ENCODE results near the gene DNAH14. TPM values are rescaled to one million over a fixed set of nuclear protein-coding genes. Genes with fewer than 3 reads are reported as not detected.

DNAH14 gene
- total RNA-seq, 4 donors from 2014 or later, result 4.1 to 84.0 (median 11.4) TPM

DNA sequence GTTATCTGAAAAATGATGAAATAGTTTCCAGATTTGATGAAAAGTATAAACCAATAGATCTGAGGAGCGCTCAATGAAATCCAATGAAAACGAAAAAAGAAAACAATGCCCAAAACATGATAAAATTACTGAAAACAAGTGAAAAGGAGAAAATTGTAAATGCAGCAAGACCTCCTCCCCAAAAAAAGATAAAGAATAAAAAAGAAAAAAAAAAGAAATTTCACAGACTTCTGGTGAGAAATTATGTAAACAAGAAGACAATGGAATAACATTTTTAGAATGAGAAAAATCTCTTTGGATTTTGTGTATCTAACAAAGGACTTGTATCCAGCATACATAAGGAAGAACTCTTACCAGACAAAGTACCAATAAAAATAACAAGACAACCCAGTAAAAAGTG is 134.2 kb downstream of the DNAH14 start:
- intact Hi-C loops (cut with DNase I; ENCODE audit: low total_unique reads) (no loop called here), in situ Hi-C loops (cut with MboI; ENCODE audit: low pct_ligation_motif_present in 1 of 4, low pct_unique_long_range_greater_than_20kb in 1 of 4, low sequenced_read_pairs in 3 of 4) (no loop called here)
- H3K4me1 ChIP-seq, result no peaks in the 10 kb centered on the region
- peaks cover 8 to 9% of the 10 kb centered on the region in 2 donors for H3K9me3 ChIP-seq
- no peak for DNase-seq
- H3K4me3 ChIP-seq, result no peak overlapping the region
- no peaks in the 10 kb centered on the region for H3K27me3 ChIP-seq
- TF ChIP-seq, protein P1, sequence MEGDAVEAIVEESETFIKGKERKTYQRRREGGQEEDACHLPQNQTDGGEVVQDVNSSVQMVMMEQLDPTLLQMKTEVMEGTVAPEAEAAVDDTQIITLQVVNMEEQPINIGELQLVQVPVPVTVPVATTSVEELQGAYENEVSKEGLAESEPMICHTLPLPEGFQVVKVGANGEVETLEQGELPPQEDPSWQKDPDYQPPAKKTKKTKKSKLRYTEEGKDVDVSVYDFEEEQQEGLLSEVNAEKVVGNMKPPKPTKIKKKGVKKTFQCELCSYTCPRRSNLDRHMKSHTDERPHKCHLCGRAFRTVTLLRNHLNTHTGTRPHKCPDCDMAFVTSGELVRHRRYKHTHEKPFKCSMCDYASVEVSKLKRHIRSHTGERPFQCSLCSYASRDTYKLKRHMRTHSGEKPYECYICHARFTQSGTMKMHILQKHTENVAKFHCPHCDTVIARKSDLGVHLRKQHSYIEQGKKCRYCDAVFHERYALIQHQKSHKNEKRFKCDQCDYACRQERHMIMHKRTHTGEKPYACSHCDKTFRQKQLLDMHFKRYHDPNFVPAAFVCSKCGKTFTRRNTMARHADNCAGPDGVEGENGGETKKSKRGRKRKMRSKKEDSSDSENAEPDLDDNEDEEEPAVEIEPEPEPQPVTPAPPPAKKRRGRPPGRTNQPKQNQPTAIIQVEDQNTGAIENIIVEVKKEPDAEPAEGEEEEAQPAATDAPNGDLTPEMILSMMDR (IDR thresholded peaks at IDR 0.05), result no peak
- TF ChIP-seq POLR2A (IDR thresholded peaks at IDR 0.05) (no peak), POLR2AphosphoS5 (IDR thresholded peaks at IDR 0.05) (no peak), EP300 (IDR thresholded peaks at IDR 0.05; ENCODE audit: low read depth) (no peak)
- no peak overlapping the region for H3K27ac ChIP-seq
- 93 to 94% methylated on average over 2 of the region's 2 CpGs for WGBS, 2 donors (ENCODE audit: low coverage in 1 of 2)
- no peaks in the 10 kb centered on the region for H3K36me3 ChIP-seq

DNA sequence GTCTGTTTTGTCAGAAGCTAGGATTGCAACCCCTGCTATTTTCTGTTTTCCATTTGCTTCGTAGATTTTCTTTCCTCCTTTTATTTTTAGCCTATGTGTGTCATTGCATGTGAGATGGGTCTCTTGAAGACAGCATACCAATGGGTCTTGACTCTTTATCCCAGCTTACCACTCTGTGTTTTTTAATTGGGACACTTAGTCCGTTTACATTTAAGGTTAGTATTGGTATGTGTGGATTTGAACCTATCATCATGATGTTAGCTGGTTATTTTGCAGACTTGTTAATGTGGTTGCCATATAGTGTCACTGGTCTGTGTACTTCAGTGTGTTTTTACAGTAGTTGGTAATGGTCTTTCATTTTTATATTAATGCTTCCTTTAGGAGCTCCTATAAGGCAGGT is 141.5 kb downstream of the DNAH14 start:
- in situ Hi-C loops (cut with MboI; ENCODE audit: low pct_ligation_motif_present in 1 of 4, low pct_unique_long_range_greater_than_20kb in 1 of 4, low sequenced_read_pairs in 3 of 4), result no loop called here
- 40 to 59% methylated on average over 2 of the region's 2 CpGs for WGBS, 2 donors (ENCODE audit: low coverage in 1 of 2)
- DNase-seq, result no peak
- Histone ChIP-seq H3K27me3 (no peaks in the 10 kb centered on the region), H3K9me3 (peaks cover 8 to 11% of the 10 kb centered on the region in 2 donors), H3K27ac (no peak overlapping the region), H3K36me3 (no peaks in the 10 kb centered on the region), H3K4me1 (no peaks in the 10 kb centered on the region), H3K4me3 (no peak overlapping the region)
- no peak for TF ChIP-seq POLR2AphosphoS5 (IDR thresholded peaks at IDR 0.05)
- TF ChIP-seq, protein P1 (IDR thresholded peaks at IDR 0.05), result no peak
- no peak for TF ChIP-seq EP300 (IDR thresholded peaks at IDR 0.05; ENCODE audit: low read depth)
- no peak for TF ChIP-seq POLR2A (IDR thresholded peaks at IDR 0.05)
- intact Hi-C loops (cut with DNase I; ENCODE audit: low total_unique reads), result no loop called here

DNA sequence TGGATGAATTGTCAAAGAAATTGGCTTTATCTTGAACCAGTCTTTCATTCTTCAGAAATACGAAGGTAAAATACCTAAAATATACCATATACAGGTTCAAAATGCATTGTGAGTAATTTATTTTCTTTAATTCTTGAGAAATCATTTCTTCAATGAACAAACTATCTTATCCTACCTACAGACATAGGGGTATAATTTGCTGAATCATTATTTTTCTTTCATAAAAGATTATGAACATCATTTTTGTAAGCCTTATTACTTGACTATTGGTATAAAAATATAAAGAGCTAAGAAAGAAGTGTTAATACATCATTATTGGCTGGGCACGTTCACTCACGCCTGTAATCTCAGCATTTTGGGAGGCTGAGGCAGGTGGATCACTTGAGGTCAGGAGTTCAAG is 167.7 kb downstream of the DNAH14 start:
- no peak for TF ChIP-seq POLR2AphosphoS5 (IDR thresholded peaks at IDR 0.05)
- H3K27ac ChIP-seq, result no peak overlapping the region
- in situ Hi-C loops (cut with MboI; ENCODE audit: low pct_ligation_motif_present in 1 of 4, low pct_unique_long_range_greater_than_20kb in 1 of 4, low sequenced_read_pairs in 3 of 4), result no loop called here
- no peaks in the 10 kb centered on the region for H3K27me3 ChIP-seq
- intact Hi-C loops (cut with DNase I; ENCODE audit: low total_unique reads), result no loop called here
- no peaks in the 10 kb centered on the region for H3K4me1 ChIP-seq
- no peaks in the 10 kb centered on the region for H3K36me3 ChIP-seq
- H3K4me3 ChIP-seq, result no peak overlapping the region
- no peak for DNase-seq
- H3K9me3 ChIP-seq, result peaks cover 0 to 9% of the 10 kb centered on the region in 2 donors
- WGBS, 2 donors (ENCODE audit: low coverage in 1 of 2), result 64 to 94% methylated on average over 3 of the region's 3 CpGs

DNA sequence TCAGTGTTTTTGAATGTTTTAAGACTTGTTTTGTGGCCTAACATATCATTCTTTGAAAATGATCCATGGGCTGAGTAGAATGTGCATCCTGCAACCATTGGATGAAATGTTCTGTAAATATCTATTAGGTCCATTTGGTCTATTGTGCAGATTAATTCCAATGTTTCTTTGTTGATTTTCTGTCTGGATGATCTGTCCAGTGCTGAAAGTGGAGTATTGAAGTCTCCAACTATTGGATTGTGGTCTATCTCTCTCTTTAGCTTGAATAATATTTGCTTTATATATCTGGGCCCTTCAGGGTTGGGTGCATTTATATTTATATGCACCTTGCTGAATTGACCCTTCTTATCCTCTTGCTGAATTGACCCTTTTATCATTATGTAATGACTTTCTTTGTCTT is 181.5 kb downstream of the DNAH14 start:
- Histone ChIP-seq H3K27ac (no peak overlapping the region), H3K36me3 (no peaks in the 10 kb centered on the region), H3K4me3 (no peak overlapping the region), H3K9me3 (no peaks in the 10 kb centered on the region), H3K4me1 (no peaks in the 10 kb centered on the region), H3K27me3 (no peaks in the 10 kb centered on the region)
- in situ Hi-C loops (cut with MboI; ENCODE audit: low pct_ligation_motif_present in 1 of 4, low pct_unique_long_range_greater_than_20kb in 1 of 4, low sequenced_read_pairs in 3 of 4) (no loop called here), intact Hi-C loops (cut with DNase I; ENCODE audit: low total_unique reads) (no loop called here)
- no peak for DNase-seq
- TF ChIP-seq, protein P1 (IDR thresholded peaks at IDR 0.05), result no peak
- TF ChIP-seq POLR2A (IDR thresholded peaks at IDR 0.05) (no peak), POLR2AphosphoS5 (IDR thresholded peaks at IDR 0.05) (no peak), EP300 (IDR thresholded peaks at IDR 0.05; ENCODE audit: low read depth) (no peak)

DNA sequence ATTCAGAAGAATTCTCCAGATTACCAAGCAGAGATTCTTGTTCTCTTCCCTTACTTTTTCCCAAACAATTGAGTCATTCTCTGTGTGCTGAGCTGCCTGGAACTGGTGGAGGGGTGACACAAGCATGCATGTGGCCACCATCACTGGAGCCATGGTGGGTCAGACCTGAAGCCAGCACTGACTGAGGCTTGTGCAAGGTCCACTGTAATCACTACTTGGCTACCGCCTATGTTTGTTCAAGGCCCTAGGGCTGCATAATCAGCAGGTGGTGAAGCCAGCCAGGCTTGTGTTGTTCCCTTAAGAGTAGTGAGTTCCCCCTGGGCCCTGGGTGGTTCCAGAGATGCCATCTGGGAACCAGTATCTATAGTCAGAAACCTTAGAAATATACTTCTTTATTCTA is 183.8 kb downstream of the DNAH14 start:
- intact Hi-C loops (cut with DNase I; ENCODE audit: low total_unique reads), result no loop called here
- no peak for DNase-seq
- H3K27ac ChIP-seq, result no peak overlapping the region
- TF ChIP-seq EP300 (IDR thresholded peaks at IDR 0.05; ENCODE audit: low read depth) (no peak), POLR2AphosphoS5 (IDR thresholded peaks at IDR 0.05) (no peak), POLR2A (IDR thresholded peaks at IDR 0.05) (no peak)
- TF ChIP-seq, protein P1 (IDR thresholded peaks at IDR 0.05), result no peak
- H3K36me3 ChIP-seq, result no peaks in the 10 kb centered on the region
- WGBS, 2 donors (ENCODE audit: low coverage in 1 of 2), result 100% methylated on average over 1 of the region's 1 CpG; no CpG with 5 or more reads in 1 of the 2 donors
- H3K9me3 ChIP-seq, result no peaks in the 10 kb centered on the region
- H3K27me3 ChIP-seq, result no peaks in the 10 kb centered on the region
- in situ Hi-C loops (cut with MboI; ENCODE audit: low pct_ligation_motif_present in 1 of 4, low pct_unique_long_range_greater_than_20kb in 1 of 4, low sequenced_read_pairs in 3 of 4), result no loop called here
- no peak overlapping the region for H3K4me3 ChIP-seq
- H3K4me1 ChIP-seq, result no peaks in the 10 kb centered on the region
